GM19023 (cell line): ENCODE data around the gene NKD1.

ENCODE experiments used
- ATAC-seq: cut with Tn5 transposase; IDR thresholded peaks from one replicate; pipeline ENCODE4 v1.9.1; 2021; ENCODE audit warnings: mild to moderate bottlenecking, moderate library complexity; ENCODE audit not compliant: unreplicated experiment

NKD1 gene

GRCh38 chr16:50611995-50612848, 64.0 kb downstream of the NKD1 start:
- ATAC-seq: no peak

GRCh38 chr16:50612849-50613198, 64.6 kb downstream of the NKD1 start:
- no peak for ATAC-seq

GRCh38 chr16:50613281-50613963, 65.2 kb downstream of the NKD1 start:
- ATAC-seq: no peak

- no peak for ATAC-seq
Measured at GRCh38 chr16:50613964-50614474, 65.8 kb downstream of the NKD1 start.

GRCh38 chr16:50614955-50615724, 66.9 kb downstream of the NKD1 start:
- ATAC-seq: no peak

- no peak for ATAC-seq
Measured at GRCh38 chr16:50615891-50616290, 67.7 kb downstream of the NKD1 start.

- no peak for ATAC-seq
Measured at GRCh38 chr16:50616386-50616785, 68.2 kb downstream of the NKD1 start.

- ATAC-seq: no peak
Measured at GRCh38 chr16:50616883-50617645, 68.9 kb downstream of the NKD1 start.

GRCh38 chr16:50617646-50618184, 69.5 kb downstream of the NKD1 start:
- no peak for ATAC-seq

- ATAC-seq: no peak
Measured at GRCh38 chr16:50618238-50618918, 70.2 kb downstream of the NKD1 start.

GRCh38 chr16:50619702-50620491, 71.7 kb downstream of the NKD1 start:
- ATAC-seq: no peak

GRCh38 chr16:50620646-50621451, 72.7 kb downstream of the NKD1 start:
- no peak for ATAC-seq

- ATAC-seq: no peak
Measured at GRCh38 chr16:50621452-50621792, 73.2 kb downstream of the NKD1 start.

- ATAC-seq: no peak
Measured at GRCh38 chr16:50622029-50622428, 73.8 kb downstream of the NKD1 start.

GRCh38 chr16:50622643-50623369, 74.6 kb downstream of the NKD1 start:
- no peak for ATAC-seq

GRCh38 chr16:50624449-50624970, 76.3 kb downstream of the NKD1 start:
- ATAC-seq: no peak

GRCh38 chr16:50625374-50625773, 77.2 kb downstream of the NKD1 start:
- no peak for ATAC-seq
